Measurements from ENCODE around the gene SEMA3E.
"Not testable (repeated sequence)": the region's sequence is repeated elsewhere in the genome, so short reads cannot be mapped to it uniquely, and the experiment has no call there.

DNA sequence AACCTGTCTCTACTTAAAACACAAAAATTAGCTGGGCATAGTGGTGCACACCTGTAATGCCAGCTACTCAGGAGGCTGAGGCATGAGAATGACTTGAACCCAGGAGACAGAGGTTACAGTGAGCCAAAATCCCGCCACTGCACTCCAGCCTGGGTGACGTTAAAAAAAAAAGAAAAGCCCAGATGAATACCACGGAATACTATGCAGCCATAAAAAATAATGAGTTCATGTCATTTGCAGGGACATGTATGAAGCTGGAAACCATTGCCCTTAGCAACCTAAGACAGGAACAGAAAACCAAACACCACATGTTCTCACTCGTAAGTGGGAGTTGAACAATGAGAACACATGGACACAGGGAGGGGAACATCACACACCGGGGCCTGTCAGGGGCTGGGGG lies 218.7 kb downstream of the SEMA3E start:
- not testable (repeated sequence) for TF ChIP-seq CTCF (IDR thresholded peaks at IDR 0.05 in 2 of 3, conservative IDR thresholded peaks at IDR 0.05 in 1 of 3; ENCODE audit: control insufficient read depth in 2 of 3, extremely low read depth in 1 of 3, insufficient read depth in 1 of 3, low read depth in 3 of 3, low read length in 3 of 3); HDAC6 (IDR thresholded peaks at IDR 0.05; ENCODE audit: unreplicated experiment); PKNOX1 (IDR thresholded peaks at IDR 0.05); RCOR1 (conservative IDR thresholded peaks at IDR 0.05; ENCODE audit: low read depth, low read length); EP300 (IDR thresholded peaks at IDR 0.05; ENCODE audit: borderline replicate concordance in 1 of 2, control insufficient read depth in 1 of 2, low read depth in 2 of 2, low read length in 2 of 2)
- TF ChIP-seq, protein P1, sequence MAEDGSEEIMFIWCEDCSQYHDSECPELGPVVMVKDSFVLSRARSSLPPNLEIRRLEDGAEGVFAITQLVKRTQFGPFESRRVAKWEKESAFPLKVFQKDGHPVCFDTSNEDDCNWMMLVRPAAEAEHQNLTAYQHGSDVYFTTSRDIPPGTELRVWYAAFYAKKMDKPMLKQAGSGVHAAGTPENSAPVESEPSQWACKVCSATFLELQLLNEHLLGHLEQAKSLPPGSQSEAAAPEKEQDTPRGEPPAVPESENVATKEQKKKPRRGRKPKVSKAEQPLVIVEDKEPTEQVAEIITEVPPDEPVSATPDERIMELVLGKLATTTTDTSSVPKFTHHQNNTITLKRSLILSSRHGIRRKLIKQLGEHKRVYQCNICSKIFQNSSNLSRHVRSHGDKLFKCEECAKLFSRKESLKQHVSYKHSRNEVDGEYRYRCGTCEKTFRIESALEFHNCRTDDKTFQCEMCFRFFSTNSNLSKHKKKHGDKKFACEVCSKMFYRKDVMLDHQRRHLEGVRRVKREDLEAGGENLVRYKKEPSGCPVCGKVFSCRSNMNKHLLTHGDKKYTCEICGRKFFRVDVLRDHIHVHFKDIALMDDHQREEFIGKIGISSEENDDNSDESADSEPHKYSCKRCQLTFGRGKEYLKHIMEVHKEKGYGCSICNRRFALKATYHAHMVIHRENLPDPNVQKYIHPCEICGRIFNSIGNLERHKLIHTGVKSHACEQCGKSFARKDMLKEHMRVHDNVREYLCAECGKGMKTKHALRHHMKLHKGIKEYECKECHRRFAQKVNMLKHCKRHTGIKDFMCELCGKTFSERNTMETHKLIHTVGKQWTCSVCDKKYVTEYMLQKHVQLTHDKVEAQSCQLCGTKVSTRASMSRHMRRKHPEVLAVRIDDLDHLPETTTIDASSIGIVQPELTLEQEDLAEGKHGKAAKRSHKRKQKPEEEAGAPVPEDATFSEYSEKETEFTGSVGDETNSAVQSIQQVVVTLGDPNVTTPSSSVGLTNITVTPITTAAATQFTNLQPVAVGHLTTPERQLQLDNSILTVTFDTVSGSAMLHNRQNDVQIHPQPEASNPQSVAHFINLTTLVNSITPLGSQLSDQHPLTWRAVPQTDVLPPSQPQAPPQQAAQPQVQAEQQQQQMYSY (CRISPR knock-in tag; IDR thresholded peaks at IDR 0.05): not testable (repeated sequence)
- TF ChIP-seq, protein P2, sequence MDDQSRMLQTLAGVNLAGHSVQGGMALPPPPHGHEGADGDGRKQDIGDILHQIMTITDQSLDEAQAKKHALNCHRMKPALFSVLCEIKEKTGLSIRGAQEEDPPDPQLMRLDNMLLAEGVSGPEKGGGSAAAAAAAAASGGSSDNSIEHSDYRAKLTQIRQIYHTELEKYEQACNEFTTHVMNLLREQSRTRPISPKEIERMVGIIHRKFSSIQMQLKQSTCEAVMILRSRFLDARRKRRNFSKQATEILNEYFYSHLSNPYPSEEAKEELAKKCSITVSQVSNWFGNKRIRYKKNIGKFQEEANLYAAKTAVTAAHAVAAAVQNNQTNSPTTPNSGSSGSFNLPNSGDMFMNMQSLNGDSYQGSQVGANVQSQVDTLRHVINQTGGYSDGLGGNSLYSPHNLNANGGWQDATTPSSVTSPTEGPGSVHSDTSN (IDR thresholded peaks at IDR 0.05; ENCODE audit: insufficient replicate concordance, low read depth, low read length): not testable (repeated sequence)

All from GM12878 (cell line).